Stimulated activated CD8-positive, alpha-beta memory T cell treated with anti-CD3 and anti-CD28 coated beads, Interleukin-4, amount 100 ng/mL, for 48 hours (primary cell): ENCODE results near the gene C5orf22.
"Not testable (repeated sequence)": the region's sequence is repeated elsewhere in the genome, so short reads cannot be mapped to it uniquely, and the experiment has no call there.

Experiments
- DNase-seq: peaks from one replicate; pipeline ENCODE4 v3.0.0-alpha.2; 2020

The C5orf22 gene

DNA sequence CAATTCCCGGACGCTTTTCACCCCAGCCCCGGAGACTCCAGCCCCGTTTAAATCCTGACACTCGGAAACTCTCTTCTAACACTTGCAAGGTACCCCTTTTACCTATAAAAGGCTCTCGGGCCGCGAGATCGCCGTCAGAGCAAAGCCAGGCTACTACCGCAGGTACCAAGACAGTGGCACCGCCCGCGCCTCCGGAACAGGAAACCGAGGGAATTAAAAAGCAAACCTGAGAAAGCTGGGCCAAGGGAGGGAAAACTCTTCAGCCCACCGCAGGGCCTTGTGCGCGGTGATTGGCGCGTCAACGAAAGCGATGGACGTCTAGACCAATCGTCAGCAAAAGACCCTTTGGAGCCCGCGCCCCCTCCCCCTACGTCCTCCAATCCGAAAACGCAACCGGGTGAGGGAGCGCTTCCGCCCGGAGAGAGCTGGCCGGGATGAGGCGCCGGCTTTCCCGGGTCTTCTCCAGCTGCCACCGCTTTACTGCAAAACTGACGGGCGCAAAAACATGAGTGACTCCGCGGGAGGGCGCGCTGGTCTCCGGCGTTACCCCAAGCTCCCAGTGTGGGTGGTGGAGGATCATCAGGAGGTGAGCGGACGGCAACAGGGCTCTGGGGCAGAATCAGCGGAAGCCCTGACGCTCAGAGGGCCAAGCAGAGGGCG lies at the start of gene C5orf22, which contains the start of gene DROSHA:
Gene C5orf22 (plus strand): TSS at position 414 of the 660 bp plus-strand sequence. CDS start 92 bp downstream, at position 506.
Gene DROSHA (minus strand): TSS at position 206 of the 660 bp plus-strand sequence. CDS start 3,034 bp downstream, outside the sequence.
- peak; percentile 94 for DNase-seq

DNA sequence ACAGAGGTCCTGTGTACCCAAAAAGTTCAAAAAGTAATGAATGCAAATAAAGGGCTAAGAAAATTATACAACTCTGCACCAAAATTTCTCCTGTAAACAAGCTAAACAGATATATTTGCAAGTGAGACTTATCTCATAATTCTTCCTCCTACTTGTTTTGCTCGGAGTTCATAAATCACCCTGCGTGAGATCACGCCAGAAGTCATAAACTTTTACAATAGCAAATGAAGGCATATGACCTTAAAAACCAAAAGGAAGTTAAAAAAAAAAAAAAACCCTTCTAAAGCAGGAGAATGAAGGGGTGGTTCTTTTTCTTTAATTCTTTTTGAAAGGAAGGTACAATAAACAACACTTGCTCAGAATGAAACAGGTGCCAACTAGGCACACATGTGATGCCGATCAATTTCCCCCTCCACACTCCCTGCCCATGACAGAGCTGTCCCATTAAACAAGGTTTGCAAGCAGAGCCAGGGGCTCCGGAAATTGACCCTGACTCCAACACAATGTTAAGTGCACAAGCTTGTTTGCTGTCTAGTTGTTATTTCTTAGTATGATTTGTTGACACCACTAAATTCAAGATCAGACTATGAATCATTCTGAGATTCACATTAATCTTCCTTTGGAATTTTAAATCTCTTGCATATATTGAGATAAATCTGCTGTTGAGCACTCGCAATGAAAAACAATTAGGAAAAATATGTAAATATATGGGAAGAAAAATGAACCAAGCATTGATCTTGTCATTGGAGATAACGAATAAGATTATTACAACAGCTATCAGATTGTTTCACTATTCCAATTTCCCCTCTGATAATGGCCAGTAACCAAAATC lies 46.5 kb upstream of the C5orf22 start:
- no peak for DNase-seq

GRCh38 chr5:31486441-31486840 lies 45.7 kb upstream of the C5orf22 start:
- DNase-seq: no peak

DNA sequence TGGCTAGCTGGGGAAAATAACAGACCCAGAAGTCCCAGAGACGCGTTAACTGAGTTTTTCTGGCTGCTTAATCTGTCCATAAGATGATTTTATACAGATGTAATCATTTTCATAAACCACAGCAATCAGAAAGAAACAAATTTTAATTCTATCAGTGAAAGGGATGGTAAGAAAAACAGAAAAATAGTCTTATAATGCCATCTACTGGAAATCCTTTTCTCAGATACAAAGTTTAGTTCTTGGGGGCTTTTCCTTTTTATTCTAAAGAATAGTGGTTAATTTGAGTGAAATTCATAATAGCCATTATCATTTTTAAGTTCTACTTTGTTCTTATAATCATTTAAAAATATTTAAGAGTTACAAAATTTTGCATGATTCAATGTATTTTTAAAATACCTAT lies 44.6 kb upstream of the C5orf22 start:
- no peak for DNase-seq

DNA sequence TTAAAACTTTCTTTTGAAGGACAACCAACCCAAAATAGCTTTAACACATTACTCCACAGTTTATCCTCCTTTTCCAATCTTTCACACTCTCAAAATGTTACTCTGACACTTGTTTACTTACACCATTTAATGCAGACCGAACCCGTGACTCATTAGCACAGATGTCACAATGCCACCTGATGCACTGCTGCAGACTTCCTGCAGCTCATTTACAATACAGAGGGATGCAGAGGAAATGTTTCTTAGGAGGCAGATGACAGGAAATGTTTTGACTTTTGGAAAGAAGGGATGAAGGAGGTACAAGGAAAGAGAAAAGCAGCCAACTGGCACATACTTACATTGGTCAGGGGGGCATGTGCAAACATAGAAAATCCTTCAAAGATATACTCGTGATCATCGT lies 39.2 kb upstream of the C5orf22 start:
- no peak for DNase-seq

DNA sequence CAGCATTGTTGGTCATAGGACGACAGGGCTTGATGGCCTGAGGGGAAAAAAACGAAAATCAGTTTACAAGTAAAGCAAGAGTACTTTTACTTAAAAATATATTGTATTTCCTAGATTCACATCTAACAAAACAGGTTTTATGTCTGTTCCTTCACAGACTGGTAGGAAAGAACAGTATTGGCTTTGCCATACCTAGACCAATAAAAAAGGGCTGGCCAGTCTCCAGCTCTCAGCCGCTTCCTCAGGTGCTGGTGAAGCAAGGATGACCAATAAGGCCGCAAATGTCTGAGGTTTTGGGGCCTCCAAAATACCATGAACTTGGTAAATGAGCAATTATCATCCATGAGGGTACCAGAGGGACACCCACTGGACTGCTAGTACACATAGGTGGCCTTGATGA lies 36.8 kb upstream of the C5orf22 start:
- DNase-seq: no peak

DNA sequence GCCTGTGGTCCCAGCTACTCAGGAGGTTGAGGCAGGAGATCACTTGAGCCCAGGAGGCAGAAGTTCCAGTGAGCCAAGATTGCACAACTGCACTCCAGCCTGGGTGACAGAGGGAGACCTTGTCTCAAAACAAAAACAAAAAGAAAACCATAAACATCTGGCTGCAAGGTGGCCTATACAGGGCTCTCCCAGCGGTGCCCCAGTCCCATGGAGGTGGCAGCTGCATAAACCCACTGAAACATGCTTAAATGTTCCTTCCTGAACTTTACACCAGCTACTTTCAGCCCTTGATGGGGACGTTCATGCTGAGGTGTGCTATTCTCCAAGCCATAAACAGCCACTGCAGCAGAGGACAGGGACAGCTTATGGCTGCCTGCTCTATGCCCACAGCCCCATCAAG lies 35.8 kb upstream of the C5orf22 start:
- no peak for DNase-seq

DNA sequence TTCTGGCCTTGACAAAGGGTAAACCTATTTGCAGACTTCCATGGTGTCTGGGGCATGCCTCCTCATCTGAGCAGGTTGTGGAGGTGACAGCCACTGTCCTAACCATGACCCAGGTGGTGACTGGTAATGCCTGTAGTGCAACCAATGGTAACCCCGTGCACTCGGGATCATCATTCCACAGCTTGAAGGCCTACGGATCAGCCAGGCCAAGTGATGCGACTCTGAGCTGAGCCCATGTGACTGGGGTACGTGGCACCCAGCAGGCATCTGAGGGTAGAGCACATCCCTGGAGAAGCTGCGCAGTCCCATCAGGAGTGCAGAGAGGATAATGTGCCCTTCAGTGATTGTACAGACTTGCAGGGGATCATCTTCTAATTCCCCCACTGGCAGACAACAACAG lies 35.2 kb upstream of the C5orf22 start:
- DNase-seq: no peak

DNA sequence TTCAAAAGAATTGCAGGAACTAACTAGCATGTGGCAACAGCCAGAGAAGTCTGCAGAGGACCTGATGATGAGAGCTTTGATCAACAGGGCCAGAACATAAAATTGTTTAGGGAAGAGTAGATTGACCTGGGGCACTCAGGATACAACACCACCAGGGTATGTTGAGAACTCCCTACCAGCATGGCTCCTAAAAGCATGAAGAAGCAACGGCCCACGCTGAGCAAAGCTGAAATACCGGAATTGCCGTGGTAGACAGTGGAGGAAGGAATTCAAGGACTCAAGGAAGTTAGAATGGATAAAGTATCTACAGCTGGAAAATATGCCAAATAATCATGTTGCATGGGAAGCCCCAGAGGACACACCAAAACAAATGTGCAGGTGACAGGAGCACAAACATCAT lies 31.8 kb upstream of the C5orf22 start:
- DNase-seq: no peak

DNA sequence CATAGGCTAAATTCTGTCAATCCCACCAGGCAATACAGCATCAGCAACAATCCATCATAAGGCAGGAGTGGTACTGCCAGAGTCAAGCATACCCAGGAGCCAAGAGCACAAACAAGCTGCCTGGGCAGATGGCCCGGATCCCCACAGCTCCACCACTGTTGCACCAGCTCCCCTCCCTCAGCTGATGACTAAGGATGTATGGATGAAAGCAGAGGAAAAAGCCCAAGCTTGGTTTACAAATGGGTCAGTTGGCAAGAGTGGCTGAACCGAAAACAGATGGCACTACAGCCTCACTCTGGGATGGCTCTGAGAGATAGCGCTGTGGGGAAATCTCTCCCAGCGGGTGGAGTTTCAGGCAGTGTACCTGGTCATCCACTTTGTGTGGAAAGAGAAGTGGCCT lies 29.6 kb upstream of the C5orf22 start:
- DNase-seq: no peak

GRCh38 chr5:31504529-31504928 lies 27.6 kb upstream of the C5orf22 start:
- DNase-seq: no peak

DNA sequence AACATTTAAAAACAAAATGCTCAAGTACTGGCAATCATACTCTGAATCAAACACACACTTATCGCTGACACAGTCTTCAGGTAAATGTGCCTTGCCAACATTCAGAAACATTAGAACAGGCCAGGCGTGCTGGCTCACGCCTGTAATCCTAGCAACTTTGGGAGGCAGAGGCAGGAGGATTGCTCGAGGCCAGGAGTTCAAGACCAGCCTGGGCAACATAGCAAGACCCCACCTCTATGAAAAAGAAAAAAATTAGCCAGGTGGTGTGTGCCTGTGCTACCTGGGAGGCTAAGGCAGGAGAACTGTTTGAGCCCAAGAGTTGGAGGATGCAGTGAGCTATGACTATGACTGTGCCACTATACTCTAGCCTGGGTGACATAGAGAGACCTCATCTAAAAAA lies 20.8 kb upstream of the C5orf22 start:
- no peak for DNase-seq

GRCh38 chr5:31516802-31517201 lies 15.3 kb upstream of the C5orf22 start:
- no peak for DNase-seq

- no peak for DNase-seq
Measured at GRCh38 chr5:31523041-31523440, 9.1 kb upstream of the C5orf22 start.

GRCh38 chr5:31530541-31531265 lies 1.4 kb upstream of the C5orf22 start:
- DNase-seq: no peak

GRCh38 chr5:31531543-31531887 lies 586 bp upstream of the C5orf22 start:
- peak; percentile 47 for DNase-seq

GRCh38 chr5:31534527-31535046 lies 2.5 kb downstream of the C5orf22 start:
- DNase-seq: no peak

DNA sequence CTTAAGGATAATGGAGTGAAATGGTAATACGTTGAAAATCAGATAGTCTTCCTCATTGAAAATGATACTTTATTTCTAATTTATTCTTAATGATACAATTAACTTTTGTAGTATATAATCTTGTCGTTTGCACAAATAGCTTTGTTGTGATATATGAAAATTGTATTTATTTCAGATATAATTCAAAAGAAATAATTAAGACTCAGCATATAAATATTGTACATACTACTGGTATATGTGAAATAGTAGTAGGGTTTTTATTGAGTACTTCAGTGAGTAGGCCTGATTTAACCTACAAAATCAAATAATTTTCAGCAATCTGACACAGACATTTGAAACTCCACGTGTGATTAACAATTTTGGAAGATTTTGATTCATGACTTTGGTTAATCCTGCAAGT lies 4.8 kb downstream of the C5orf22 start:
- DNase-seq: no peak

- no peak for DNase-seq
Measured at GRCh38 chr5:31537349-31537748, 5.2 kb downstream of the C5orf22 start.

DNA sequence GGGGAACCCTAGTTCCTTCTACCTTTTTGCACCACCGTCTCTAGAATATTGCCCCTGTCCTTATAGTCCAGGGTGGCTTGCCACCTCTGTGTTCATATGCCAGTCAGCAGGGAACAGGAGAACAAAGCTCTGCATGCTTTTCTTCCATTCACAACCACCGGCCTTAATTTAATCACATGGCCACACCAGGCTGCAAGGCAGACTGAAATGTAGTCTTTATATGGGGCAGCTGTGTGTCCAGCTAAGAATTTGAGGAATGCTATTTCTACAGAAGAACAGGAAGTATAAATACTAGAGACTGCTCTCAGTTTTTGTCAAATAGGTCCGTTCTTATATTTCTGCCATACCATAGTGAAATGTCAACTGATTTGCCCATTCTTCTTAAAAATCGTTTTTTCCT lies 5.8 kb downstream of the C5orf22 start:
- no peak for DNase-seq

- DNase-seq: not testable (repeated sequence)
Measured at GRCh38 chr5:31549114-31549513, 17.0 kb downstream of the C5orf22 start.

DNA sequence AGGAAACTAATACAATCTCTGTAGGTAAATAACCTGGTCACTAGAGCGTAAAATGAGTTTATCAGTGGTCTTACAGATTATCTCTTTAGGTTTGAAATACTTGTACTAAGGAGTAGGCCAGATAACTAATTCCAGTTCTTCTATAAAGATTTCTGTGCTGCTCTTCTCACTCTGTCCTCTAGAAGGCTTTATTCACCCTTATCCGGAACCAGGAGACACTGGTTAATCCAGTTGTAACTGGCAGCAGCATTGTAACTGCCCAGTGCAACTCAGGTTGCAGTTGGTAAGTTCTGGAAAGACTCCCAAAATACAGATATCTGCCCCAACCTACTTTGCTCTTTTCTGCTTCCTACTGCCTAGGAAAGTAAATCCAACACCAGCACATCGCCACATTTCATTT lies 19.8 kb downstream of the C5orf22 start:
- DNase-seq: no peak

DNA sequence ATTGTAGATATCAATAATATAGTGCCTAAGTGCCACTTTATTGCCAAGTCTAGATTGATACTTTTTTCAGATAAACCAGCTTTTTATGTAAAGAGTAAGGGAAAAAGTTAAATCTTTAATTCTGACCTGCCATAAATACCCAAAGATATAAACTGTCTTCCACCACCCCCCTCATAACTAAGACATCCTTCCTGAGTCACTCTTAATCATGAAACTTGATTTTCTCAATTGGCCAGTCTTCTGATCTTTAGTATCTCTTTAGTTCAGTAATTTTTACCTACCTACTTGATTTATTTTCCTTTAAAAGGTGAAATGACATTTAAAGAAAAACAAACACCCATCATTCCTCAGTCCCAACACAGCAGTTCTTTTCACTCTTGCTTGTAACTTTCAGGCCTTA lies 21.8 kb downstream of the C5orf22 start:
- DNase-seq: no peak

DNA sequence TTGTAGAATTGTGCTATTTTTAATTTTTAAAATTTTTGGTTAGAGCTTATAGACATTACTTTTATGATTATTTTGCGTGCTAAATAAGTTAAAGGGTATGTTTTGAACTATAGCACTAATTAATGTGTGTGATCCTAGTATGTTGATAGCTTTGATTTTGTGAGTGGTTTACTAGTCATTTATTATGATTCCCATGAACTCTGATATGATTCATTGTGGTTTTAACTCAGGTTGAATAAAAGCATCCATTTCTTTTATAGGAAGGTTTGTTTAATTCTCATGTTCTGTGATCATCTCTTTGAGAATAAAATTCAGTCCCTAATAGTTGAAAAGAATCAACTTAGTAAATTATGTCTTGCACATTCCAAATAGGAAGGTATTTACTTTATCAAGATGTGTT lies 22.5 kb downstream of the C5orf22 start:
- DNase-seq: no peak
